IMR-90 (cell line): Measurements from ENCODE around the gene CD44.

Experiments
- CEBPB ChIP-seq: IDR thresholded peaks from 2 replicates; pipeline ENCODE4 v1.6.1; 2012; ENCODE audit warnings: low read depth, low read length, improper control_type of control experiment
- CHD1 ChIP-seq: IDR thresholded peaks from 2 replicates; pipeline ENCODE4 v1.6.1; 2012; ENCODE audit warnings: low read depth, low read length, improper control_type of control experiment
- MAZ ChIP-seq: IDR thresholded peaks from 2 replicates; pipeline ENCODE4 v1.6.1; 2012; ENCODE audit warnings: low read depth, mild to moderate bottlenecking, low read length, improper control_type of control experiment, moderate library complexity, borderline replicate concordance
- POLR2A ChIP-seq: IDR thresholded peaks from 2 replicates; pipeline ENCODE4 v1.6.1; 2012; ENCODE audit warnings: mild to moderate bottlenecking, low read depth, low read length
- RFX5 ChIP-seq: IDR thresholded peaks from 2 replicates; pipeline ENCODE4 v1.8.0; 2012; ENCODE audit warnings: low read depth, mild to moderate bottlenecking, low read length, moderate library complexity
- SMC3 ChIP-seq: fragments of 150-350 bp; IDR thresholded peaks from 2 replicates; pipeline ENCODE4 v1.6.1; 2016; ENCODE audit warnings: low read depth, mild to moderate bottlenecking, antibody characterized with exemption, low read length, moderate library complexity
- TF ChIP-seq, protein P1 (sequence below): conservative IDR thresholded peaks from 2 replicates; pipeline ENCODE4 v1.5.1; 2012; ENCODE audit warnings: mild to moderate bottlenecking, low read depth, low read length, improper control_type of control experiment

DNA sequence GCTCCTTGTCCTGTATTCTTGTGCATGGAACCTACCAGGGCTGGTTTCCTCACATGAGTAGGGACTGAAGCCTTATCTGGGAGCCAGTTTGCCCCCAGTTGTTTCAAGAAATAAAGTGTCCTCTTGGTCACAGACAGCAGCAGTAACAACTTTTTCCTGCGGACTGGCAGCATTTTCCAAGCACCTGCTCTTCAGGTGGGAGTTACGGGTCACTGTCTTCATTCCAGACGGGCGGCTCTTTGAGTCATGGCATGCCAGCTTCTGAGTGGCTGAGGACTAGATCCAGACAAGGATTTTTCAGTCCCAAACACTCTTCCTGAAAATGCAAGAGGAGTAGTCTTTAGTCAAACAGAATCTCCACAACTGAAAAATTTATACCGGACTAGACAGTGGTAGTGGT, 2.7 kb upstream of the CD44 start:
- TF ChIP-seq, protein P1, sequence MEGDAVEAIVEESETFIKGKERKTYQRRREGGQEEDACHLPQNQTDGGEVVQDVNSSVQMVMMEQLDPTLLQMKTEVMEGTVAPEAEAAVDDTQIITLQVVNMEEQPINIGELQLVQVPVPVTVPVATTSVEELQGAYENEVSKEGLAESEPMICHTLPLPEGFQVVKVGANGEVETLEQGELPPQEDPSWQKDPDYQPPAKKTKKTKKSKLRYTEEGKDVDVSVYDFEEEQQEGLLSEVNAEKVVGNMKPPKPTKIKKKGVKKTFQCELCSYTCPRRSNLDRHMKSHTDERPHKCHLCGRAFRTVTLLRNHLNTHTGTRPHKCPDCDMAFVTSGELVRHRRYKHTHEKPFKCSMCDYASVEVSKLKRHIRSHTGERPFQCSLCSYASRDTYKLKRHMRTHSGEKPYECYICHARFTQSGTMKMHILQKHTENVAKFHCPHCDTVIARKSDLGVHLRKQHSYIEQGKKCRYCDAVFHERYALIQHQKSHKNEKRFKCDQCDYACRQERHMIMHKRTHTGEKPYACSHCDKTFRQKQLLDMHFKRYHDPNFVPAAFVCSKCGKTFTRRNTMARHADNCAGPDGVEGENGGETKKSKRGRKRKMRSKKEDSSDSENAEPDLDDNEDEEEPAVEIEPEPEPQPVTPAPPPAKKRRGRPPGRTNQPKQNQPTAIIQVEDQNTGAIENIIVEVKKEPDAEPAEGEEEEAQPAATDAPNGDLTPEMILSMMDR: no peak
- TF ChIP-seq RFX5 (no peak), POLR2A (no peak), CEBPB (no peak; the same call in 1 of the 2 replicates), CHD1 (no peak), SMC3 (no peak), MAZ (no peak)
